GM23338 (cell line): ENCODE measurements around the gene AQP12B.

Source experiments
- CREB1 ChIP-seq: fragments of 250-450 bp; sonication (Bioruptor Pico); IDR thresholded peaks from 2 replicates; pipeline ENCODE4 v1.5.0; 2020; ENCODE audit warnings: low read depth, mild to moderate bottlenecking, moderate library complexity
- CTCF ChIP-seq, 2 experiments: fragments of 200-600 bp in 1 of 2; sonication (generic) in 1 of 2; conservative IDR thresholded peaks; 2 replicates each; pipeline versions ENCODE4 v1.5.1 to v1.6.1; 2016 to 2017; ENCODE audit warnings: antibody characterized with exemption in 2 of 2, low read depth in 2 of 2, mild to moderate bottlenecking in 2 of 2, moderate library complexity in 1 of 2
- ETS1 ChIP-seq: IDR thresholded peaks from 2 replicates; pipeline ENCODE4 v1.6.1; 2016; ENCODE audit warnings: antibody characterized with exemption
- EZH2 ChIP-seq: fragments of 200-600 bp; sonication (generic); IDR thresholded peaks from one replicate; pipeline ENCODE4 v1.8.0; 2017; ENCODE audit warnings: antibody characterized with exemption, mild to moderate bottlenecking, low read depth; ENCODE audit not compliant: unreplicated experiment
- JUNB ChIP-seq: IDR thresholded peaks from one replicate; pipeline ENCODE4 v1.6.1; 2016; ENCODE audit warnings: antibody characterized with exemption; ENCODE audit not compliant: unreplicated experiment
- ZNF114 ChIP-seq: fragments of 250-450 bp; sonication (Bioruptor Pico); IDR thresholded peaks from 2 replicates; pipeline ENCODE4 v1.5.0; 2020; ENCODE audit warnings: mild to moderate bottlenecking, moderate library complexity

GRCh38 chr2:240724431-240724830 lies 41.7 kb upstream of the AQP12B start:
- TF ChIP-seq CTCF (conservative IDR thresholded peaks at IDR 0.05; ENCODE audit: low read depth in 2 of 2): no peak
- no peak for TF ChIP-seq ZNF114 (CRISPR knock-in tag)
- no peak for TF ChIP-seq CREB1 (CRISPR knock-in tag)
- no peak for TF ChIP-seq EZH2
- TF ChIP-seq ETS1: no peak
- TF ChIP-seq JUNB: no peak
